ENCODE measurements around the gene P3H3. TPM values are rescaled to one million over a fixed set of nuclear protein-coding genes. Genes with fewer than 3 reads are reported as not detected.

P3H3 gene
- total RNA-seq, 1 donor from 2014 or later, result not detected

DNA sequence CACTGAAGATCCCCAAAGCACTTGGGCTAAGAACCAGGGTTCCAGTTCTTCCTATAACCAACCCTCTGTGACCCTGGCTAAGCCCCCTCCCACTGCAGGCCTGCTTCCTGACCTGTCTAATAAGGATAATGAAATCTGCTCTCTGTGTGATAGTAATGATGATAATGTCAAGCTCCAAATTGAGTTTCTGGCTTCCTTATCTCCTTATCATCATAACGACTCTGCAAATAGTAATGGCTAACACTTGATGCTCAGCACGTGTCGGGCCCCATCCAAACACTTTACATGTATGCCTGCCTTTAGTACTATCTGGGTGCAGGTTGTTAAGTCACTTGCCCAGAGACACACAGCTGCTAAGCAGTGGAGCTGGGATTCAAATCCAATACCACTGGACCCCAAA, 11.6 kb upstream of the P3H3 start:
- CTCF ChIA-PET, result no interaction called here
- ATAC-seq (ENCODE audit: low read depth) (no peak), DNase-seq (no peak)
- intact Hi-C loops (cut with micrococcal nuclease), result no loop called here
- POLR2A ChIA-PET, result no interaction called here
- Mint-ChIP-seq H3K27me3 (peaks cover 12% of the 10 kb centered on the region), H3K4me1 (peaks cover 19% of the 10 kb centered on the region), H3K27ac (no peak overlapping the region), H3K4me3 (no peak overlapping the region), H3K36me3 (ENCODE audit: low read depth) (no peaks in the 10 kb centered on the region), H3K9me3 (no peaks in the 10 kb centered on the region)
- TF ChIP-seq, protein P1, sequence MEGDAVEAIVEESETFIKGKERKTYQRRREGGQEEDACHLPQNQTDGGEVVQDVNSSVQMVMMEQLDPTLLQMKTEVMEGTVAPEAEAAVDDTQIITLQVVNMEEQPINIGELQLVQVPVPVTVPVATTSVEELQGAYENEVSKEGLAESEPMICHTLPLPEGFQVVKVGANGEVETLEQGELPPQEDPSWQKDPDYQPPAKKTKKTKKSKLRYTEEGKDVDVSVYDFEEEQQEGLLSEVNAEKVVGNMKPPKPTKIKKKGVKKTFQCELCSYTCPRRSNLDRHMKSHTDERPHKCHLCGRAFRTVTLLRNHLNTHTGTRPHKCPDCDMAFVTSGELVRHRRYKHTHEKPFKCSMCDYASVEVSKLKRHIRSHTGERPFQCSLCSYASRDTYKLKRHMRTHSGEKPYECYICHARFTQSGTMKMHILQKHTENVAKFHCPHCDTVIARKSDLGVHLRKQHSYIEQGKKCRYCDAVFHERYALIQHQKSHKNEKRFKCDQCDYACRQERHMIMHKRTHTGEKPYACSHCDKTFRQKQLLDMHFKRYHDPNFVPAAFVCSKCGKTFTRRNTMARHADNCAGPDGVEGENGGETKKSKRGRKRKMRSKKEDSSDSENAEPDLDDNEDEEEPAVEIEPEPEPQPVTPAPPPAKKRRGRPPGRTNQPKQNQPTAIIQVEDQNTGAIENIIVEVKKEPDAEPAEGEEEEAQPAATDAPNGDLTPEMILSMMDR (IDR thresholded peaks at IDR 0.05), result no peak

DNA sequence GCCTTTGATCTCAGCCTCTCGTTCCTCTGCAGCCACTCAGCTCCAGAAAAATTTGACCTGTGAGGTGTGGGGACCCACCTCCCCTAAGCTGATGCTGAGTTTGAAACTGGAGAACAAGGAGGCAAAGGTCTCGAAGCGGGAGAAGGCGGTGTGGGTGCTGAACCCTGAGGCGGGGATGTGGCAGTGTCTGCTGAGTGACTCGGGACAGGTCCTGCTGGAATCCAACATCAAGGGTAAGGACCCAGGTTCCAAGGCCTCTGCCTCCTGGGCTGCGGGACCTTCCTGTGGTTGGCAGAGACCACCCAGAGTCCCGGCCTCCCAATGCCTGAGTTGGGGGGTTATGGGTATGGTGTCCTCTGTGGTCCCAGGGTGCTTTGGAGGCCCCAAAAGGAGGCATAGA, 11.1 kb upstream of the P3H3 start:
- Mint-ChIP-seq H3K27me3 (peaks cover 15% of the 10 kb centered on the region), H3K9me3 (no peaks in the 10 kb centered on the region), H3K4me1 (peaks cover 24% of the 10 kb centered on the region), H3K36me3 (ENCODE audit: low read depth) (no peaks in the 10 kb centered on the region), H3K4me3 (no peak overlapping the region), H3K27ac (no peak overlapping the region)
- TF ChIP-seq, protein P1 (IDR thresholded peaks at IDR 0.05), result no peak
- POLR2A ChIA-PET, result no interaction called here
- intact Hi-C loops (cut with micrococcal nuclease), result no loop called here
- DNase-seq, result no peak
- no peak for ATAC-seq (ENCODE audit: low read depth)
- CTCF ChIA-PET, result no interaction called here

DNA sequence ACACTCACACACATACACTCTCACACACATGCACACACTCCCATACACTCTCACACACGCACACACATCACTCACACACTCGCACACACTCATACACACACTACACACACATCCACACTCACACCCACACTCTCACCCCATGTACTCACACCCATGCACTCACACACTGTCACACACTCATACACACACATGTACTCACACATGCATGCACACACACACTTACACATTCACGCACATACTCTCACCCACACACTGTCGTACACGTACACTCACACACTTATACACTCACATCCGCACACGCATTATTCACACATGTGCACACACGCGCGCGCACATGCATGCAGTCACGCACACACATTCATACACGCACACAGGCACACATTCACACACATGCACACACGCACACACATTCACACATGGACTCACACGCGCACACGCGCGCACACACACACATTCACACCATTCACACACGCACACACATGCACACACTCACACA, 10.5 kb upstream of the P3H3 start:
- no peaks in the 10 kb centered on the region for H3K9me3 Mint-ChIP-seq
- CTCF ChIA-PET, result no interaction called here

DNA sequence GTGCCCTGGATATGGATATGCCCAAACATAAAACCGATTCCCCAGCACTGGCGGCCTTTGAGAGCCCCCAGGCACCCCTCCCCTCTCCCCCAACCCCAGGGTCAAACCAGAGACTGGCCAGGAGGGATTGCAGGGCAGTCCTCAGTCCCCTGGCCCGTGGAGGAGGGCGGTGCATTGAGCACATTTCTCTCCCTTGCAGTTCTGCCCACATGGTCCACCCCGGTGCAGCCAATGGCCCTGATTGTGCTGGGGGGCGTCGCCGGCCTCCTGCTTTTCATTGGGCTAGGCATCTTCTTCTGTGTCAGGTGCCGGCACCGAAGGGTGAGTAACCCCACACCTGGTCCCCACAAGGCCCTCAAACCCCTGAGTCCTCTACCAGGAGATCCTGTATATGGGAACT, 10.0 kb upstream of the P3H3 start:
- ATAC-seq (ENCODE audit: low read depth) (no peak), DNase-seq (no peak)
- Mint-ChIP-seq H3K27me3 (peaks cover 25% of the 10 kb centered on the region), H3K27ac (no peak overlapping the region), H3K36me3 (ENCODE audit: low read depth) (no peaks in the 10 kb centered on the region), H3K4me3 (no peak overlapping the region), H3K9me3 (no peaks in the 10 kb centered on the region), H3K4me1 (peaks cover 18% of the 10 kb centered on the region)
- CTCF ChIA-PET, result no interaction called here
- intact Hi-C loops (cut with micrococcal nuclease), result no loop called here
- POLR2A ChIA-PET, result no interaction called here
- TF ChIP-seq, protein P1 (IDR thresholded peaks at IDR 0.05), result no peak

More for the DNA sequence above, 10.5 kb upstream of the P3H3 start:
- POLR2A ChIA-PET, result no interaction called here
- Mint-ChIP-seq H3K4me3 (no peak overlapping the region), H3K27me3 (peaks cover 20% of the 10 kb centered on the region), H3K36me3 (ENCODE audit: low read depth) (no peaks in the 10 kb centered on the region), H3K27ac (no peak overlapping the region), H3K4me1 (peaks cover 21% of the 10 kb centered on the region)
- intact Hi-C loops (cut with micrococcal nuclease), result no loop called here
- DNase-seq (no peak), ATAC-seq (ENCODE audit: low read depth) (no peak)
- TF ChIP-seq, protein P1 (IDR thresholded peaks at IDR 0.05), result no peak

DNA sequence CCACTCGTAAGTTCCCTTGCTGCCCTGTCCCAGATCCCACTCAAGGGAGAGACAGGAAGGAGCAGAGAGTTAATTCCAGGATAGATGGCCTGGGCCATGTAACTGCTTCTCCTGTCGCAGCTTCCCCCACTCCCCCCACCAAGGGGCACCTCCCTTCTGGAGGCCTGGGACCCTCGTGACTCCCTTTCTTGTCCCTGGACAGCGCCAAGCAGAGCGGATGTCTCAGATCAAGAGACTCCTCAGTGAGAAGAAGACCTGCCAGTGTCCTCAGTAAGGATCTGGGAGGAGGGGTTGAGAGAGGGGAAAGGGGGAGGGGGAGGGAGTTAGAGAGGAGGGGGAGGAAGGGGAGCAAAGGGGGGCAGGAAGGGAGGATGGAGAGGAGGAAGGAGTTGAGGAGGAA, 9.6 kb upstream of the P3H3 start:
- ChIA-PET POLR2A (no interaction called here), CTCF (no interaction called here)
- intact Hi-C loops (cut with micrococcal nuclease), result no loop called here
- Mint-ChIP-seq H3K27me3 (peaks cover 27% of the 10 kb centered on the region), H3K4me3 (no peak overlapping the region), H3K27ac (no peak overlapping the region), H3K4me1 (peaks cover 16% of the 10 kb centered on the region), H3K9me3 (no peaks in the 10 kb centered on the region), H3K36me3 (ENCODE audit: low read depth) (no peaks in the 10 kb centered on the region)
- ATAC-seq (ENCODE audit: low read depth) (no peak), DNase-seq (no peak)
- TF ChIP-seq, protein P1 (IDR thresholded peaks at IDR 0.05), result no peak
